GM18858 (cell line): ENCODE measurements around the gene DTNB.
A peak's percentile ranks its signal among the peaks of the same experiment; 100 is the strongest.

Experiments
- ATAC-seq: cut with Tn5 transposase; IDR thresholded peaks from one replicate; pipeline ENCODE4 v1.9.1; 2021; ENCODE audit not compliant: unreplicated experiment

The DTNB gene

GRCh38 chr2:25592766-25593292, 80.5 kb downstream of the DTNB start:
- no peak for ATAC-seq

DNA sequence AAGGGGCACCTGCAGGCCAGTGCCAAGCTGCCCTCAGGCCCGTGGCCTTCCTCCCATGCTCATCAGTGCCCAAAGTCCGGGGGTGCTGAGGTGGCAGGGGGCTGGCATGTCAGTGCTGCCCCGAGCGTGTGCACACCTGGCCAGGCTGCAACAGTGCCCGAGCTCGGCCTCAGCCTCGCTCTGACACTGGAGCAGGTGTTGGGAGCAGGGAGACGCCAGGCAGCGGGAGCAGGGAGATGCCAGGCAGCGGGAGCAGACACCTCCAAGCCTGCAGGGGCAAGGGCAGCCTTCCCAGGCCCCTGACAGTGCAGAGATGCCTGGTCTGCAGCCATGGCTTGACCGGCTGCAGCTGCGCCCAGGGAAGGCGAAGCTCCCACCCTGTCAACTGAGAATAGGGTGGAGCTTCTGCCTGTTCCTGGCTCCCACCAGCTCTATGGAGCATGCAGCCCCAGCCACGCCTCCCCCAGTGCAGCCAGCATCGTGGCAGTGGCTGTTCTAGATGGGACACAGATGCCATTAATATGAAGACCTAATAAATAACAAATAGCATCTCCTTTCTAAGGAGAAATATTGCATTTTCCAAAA, 82.4 kb downstream of the DTNB start:
- ATAC-seq, result no peak

DNA sequence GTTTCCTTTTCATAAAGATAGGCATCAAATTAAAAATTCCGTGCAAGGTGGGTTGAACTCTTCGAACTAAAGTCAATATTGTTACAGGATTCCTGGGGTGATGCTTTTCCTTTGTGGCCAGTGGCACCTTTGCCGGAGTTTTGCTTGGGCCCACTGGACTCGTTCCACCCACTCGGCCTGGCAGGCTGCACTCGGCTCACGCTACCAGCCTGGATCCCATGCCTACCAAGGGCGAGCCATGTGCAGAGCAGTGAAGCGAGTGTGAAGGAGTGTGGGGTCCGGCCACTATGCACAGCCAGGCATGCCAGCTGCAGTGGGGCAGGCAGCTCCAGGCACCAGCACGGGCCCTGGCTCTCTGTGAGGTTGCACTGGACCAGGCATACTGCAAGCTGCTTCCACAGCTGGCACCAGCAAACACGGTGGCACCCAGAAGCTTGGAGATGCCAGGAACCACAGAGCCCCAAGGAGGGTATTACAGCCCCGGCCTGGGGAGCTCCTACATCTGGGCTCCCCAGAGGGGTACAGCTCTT, 83.6 kb downstream of the DTNB start:
- no peak for ATAC-seq

DNA sequence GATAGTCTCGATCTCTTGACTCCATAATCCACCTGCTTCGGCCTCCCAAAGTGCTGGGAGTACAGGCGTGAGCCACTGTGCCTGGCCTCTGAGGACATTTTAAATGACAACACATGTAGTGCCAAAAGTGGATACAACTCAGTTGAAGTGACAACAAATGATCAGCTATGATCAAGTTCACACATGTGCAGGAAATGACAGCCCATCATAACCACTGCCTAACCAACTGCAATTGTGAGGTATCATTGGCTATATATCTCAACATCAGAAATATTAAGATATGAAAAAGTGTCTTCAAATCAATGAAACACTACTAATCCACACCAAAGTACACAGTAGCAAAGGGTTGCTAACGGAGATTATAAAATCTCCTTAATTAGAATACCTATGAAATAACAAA, 84.8 kb downstream of the DTNB start:
- ATAC-seq, result no peak

- no peak for ATAC-seq
Observed at GRCh38 chr2:25587361-25587760, 86.0 kb downstream of the DTNB start.

DNA sequence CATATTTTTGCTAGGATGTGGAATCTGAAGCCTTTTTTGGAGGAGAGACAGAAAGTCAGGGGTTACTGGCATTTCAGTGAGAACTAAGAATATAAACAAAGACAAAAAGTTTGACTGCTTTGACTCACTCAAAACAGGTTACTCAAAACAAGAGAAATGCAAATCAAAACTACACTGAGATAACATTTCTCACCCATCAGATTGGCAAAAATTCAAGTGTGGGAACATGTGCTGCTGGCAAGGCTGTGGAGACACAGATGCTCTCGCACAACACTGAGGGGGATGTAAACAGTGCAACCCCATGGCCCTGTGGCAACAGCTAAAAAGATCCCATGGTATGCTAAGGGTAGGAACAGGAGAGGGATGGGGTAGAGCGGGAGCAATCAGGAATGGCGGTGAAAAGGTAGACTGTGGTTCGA, 86.6 kb downstream of the DTNB start:
- peak; percentile 74 for ATAC-seq

GRCh38 chr2:25585189-25585588, 88.2 kb downstream of the DTNB start:
- ATAC-seq, result no peak

- ATAC-seq, result no peak
Observed at GRCh38 chr2:25582077-25582830, 91.1 kb downstream of the DTNB start.

GRCh38 chr2:25576596-25576995, 96.8 kb downstream of the DTNB start:
- ATAC-seq, result no peak

GRCh38 chr2:25572638-25573037, 100.7 kb downstream of the DTNB start:
- no peak for ATAC-seq

- ATAC-seq, result no peak
Observed at GRCh38 chr2:25570161-25570845, 103.1 kb downstream of the DTNB start.

- ATAC-seq, result no peak
Observed at GRCh38 chr2:25567406-25567805, 106.0 kb downstream of the DTNB start.

DNA sequence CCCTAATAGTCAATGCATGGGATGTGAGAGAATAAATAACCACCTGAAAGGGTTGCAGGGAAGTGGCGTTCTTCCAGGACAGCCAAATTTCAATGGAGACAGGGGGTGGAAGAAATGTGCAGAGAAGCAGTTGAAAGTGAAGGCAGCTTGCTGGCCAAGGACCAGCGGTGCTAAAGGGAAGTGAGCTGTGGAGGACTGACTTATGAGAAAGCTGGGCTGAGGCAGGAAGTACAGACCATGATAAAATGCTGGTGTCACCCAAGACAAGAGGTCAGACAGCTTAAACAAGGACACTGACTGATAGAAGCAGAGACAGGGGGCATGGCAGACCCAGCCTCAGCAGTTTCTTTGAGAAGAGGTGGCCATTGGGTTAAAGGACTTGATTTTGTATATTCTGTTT, 106.7 kb downstream of the DTNB start:
- ATAC-seq, result peak; percentile 61

DNA sequence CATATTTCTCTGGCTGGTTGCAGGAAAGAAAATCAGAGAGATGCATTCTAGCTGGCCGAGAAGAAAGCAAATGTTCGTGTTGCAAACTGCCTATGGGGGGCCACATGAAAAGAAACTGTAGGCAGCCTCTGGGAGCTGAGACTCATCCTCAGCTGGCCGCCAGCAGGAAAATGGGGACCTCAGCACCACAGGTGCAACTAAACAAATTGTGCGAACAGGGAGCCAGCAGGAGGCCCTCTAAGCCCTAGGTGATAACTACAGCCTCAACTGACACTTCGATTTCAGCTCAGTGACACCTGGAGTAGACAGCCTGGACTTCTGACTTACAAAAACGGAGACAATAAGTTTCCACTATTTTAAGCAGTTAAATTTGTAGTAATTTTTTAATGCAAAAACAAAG, 107.3 kb downstream of the DTNB start:
- ATAC-seq, result no peak

- no peak for ATAC-seq
Observed at GRCh38 chr2:25561136-25561850, 112.1 kb downstream of the DTNB start.

DNA sequence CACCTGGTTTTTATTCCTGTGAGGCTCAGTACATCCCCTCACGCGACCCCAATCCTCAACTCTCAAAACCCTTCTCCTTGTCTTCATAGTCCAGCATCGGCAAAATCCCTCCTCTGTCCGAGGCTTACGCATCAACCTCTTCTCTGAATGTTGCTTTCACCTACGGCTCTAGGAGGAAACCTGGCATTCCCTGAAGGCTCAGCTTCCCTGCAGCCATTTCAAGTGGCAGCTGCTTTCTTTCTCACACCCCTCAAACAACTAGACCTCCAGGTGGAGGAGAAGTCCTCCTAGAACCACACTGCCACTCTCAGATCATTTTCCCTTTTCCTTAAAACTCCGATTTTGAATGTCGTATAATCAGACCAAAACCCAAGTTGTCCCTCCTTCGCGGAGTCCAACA, 114.2 kb downstream of the DTNB start:
- no peak for ATAC-seq

GRCh38 chr2:25558262-25558661, 115.1 kb downstream of the DTNB start:
- ATAC-seq, result peak; percentile 76

DNA sequence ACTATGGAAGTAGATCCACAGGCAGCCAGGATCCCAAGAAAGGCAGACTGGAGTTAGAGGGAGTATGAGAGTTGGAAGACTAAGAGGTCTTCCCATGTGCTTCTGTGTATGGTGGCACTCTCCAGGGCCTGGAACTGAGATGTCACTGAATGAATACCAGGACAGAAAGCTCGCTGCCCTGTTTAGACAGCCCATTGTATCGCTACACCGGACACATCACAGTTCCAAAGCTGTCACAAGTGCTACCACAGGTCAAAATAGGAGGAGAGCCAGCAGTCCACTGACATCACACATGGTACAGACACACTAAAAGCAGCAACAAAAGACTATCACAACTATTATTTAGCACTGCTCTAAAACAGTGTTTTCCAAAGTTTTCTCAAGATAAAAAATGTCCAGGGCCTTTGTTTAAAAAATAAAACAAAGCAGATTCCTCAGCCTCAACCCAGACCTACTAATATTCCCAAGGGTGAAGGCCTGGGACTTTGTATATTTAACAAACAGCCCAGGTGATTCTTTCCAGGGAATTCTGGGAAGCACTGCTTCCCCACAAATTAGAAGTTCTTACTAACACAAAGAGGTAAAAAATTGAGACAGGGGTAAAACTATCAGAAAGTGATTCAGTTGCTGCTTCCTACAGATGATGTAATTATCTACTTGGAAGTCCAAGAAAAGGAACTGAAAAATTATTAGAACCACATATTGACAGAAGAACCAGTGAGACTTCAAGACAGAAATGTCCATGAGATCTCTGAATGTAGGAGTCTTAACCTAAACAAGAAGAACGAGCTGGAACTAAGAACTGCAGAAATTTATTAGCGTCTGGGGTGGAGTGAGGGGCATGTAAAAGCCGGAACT, 116.0 kb downstream of the DTNB start:
- peak; percentile 16 for ATAC-seq

DNA sequence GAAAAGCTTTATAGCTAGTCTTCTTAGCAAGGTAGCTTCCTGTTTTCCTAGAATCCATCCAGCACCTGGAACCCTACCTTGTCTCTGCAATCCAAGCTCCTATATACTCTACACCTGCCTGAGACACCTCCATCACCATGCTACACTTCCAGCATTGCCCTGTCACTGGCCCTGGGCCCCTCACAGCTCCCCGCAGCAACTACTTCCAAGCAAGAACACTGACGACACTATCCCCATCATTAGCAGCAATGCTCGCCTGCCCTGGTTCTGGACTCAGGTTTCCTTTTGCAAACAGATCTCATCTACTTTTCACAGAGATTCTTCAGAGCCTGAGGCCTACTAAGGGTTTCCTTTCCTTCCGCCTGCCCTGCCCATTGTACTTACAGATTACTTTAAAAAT, 121.1 kb downstream of the DTNB start:
- no peak for ATAC-seq

- no peak for ATAC-seq
Observed at GRCh38 chr2:25551316-25551715, 122.1 kb downstream of the DTNB start.
